Thyroid gland (tissue), 4 donors: ENCODE results near the gene NF2.

Experiments used
- POLR2A ChIP-seq, 2 donors: fragments of 450-650 bp; IDR thresholded peaks; one replicate each; pipeline ENCODE4 v1.6.1; 2017; ENCODE audit warnings: antibody characterized with exemption in 2 of 2, mild to moderate bottlenecking in 2 of 2, moderate library complexity in 1 of 2
- TF ChIP-seq, protein P1 (sequence below), 6 experiments: fragments of 200-600 bp in 3 of 6; fragments of 450-650 bp in 3 of 6; sonication (generic) in 3 of 6; IDR thresholded peaks; one replicate each; pipeline ENCODE4 v1.5.1; 2016 to 2019; ENCODE audit warnings: antibody characterized with exemption in 6 of 6, mild to moderate bottlenecking in 2 of 6, inconsistent platforms in 1 of 6, moderate library complexity in 1 of 6

- TF ChIP-seq, protein P1, sequence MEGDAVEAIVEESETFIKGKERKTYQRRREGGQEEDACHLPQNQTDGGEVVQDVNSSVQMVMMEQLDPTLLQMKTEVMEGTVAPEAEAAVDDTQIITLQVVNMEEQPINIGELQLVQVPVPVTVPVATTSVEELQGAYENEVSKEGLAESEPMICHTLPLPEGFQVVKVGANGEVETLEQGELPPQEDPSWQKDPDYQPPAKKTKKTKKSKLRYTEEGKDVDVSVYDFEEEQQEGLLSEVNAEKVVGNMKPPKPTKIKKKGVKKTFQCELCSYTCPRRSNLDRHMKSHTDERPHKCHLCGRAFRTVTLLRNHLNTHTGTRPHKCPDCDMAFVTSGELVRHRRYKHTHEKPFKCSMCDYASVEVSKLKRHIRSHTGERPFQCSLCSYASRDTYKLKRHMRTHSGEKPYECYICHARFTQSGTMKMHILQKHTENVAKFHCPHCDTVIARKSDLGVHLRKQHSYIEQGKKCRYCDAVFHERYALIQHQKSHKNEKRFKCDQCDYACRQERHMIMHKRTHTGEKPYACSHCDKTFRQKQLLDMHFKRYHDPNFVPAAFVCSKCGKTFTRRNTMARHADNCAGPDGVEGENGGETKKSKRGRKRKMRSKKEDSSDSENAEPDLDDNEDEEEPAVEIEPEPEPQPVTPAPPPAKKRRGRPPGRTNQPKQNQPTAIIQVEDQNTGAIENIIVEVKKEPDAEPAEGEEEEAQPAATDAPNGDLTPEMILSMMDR (IDR thresholded peaks at IDR 0.05) = no peak
- TF ChIP-seq POLR2A (IDR thresholded peaks at IDR 0.05) = no peak
These were observed 136.0 kb downstream of the NF2 start for GRCh38 chr22:29739346-29739875.
